ENCODE measurements around the gene MYOZ3.

MYOZ3 gene

GRCh38 chr5:150665044-150665443, 4.0 kb downstream of the MYOZ3 start:
- H3K9me3 ChIP-seq = no peaks in the 10 kb centered on the region
- peaks cover 4% of the 10 kb centered on the region; the same call in 1 of the 2 replicates for H3K36me3 ChIP-seq (replicated peaks)
- in situ Hi-C loops (cut with MboI; ENCODE audit: low sequenced_read_pairs) = loop anchor here (25.0 kb wide), 1 partner anchor 203 kb away; no protein-coding TSS in a partner anchor
- H3K27me3 ChIP-seq (ENCODE audit: low read depth) = no peaks in the 10 kb centered on the region
- DNase-seq (ENCODE audit: low spot score in 2 of 2) = no peak
- H3K4me3 ChIP-seq = no peak overlapping the region
- peaks cover 1% of the 10 kb centered on the region for H3K4me1 ChIP-seq

DNA sequence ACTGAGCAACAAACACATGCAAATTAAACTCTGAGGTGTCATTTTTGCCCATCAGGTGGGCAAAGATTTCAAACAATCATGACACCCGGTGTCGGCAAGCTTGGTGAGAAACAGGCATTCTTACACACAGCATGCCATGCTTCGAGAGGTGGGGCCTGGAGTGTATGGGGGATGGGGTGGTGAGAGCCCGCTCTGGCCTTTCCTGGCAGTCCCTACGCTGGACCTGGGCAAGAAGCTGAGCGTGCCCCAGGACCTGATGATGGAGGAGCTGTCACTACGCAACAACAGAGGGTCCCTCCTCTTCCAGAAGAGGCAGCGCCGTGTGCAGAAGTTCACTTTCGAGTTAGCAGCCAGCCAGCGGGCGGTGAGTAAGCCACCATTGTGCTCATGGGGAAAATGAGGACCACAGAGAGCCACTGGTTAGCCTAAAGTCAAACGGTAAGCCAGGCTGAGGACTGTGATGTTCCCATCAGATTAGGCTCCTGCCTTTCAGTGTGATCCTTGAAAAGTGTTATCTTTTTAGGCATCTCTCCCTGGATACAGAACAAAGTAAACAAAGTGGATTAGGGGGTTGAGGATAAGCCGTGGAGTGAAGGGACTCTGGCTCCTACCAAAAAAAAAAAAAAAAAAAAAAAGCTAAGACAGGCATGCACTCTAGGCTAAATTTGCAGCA, 9.4 kb downstream of the MYOZ3 start:
- Histone ChIP-seq H3K27me3 (ENCODE audit: low read depth) (no peaks in the 10 kb centered on the region), H3K4me3 (no peak overlapping the region), H3K9me3 (no peaks in the 10 kb centered on the region), H3K4me1 (peaks cover 18% of the 10 kb centered on the region), H3K36me3 (replicated peaks) (peaks cover 8% of the 10 kb centered on the region; the same call in 1 of the 2 replicates)
- peak; percentile 52 to 74 for DNase-seq (ENCODE audit: low spot score in 2 of 2)
- in situ Hi-C loops (cut with MboI; ENCODE audit: low sequenced_read_pairs) = loop anchor here (25.0 kb wide), 1 partner anchor 208 kb away; no protein-coding TSS in a partner anchor

GRCh38 chr5:150670948-150671310, 9.9 kb downstream of the MYOZ3 start:
- Histone ChIP-seq H3K27me3 (ENCODE audit: low read depth) (no peaks in the 10 kb centered on the region), H3K4me1 (peaks cover 18% of the 10 kb centered on the region), H3K36me3 (replicated peaks) (peaks cover 8% of the 10 kb centered on the region; the same call in 1 of the 2 replicates), H3K4me3 (peak overlapping the region; percentile 70), H3K9me3 (no peaks in the 10 kb centered on the region)
- no peak for DNase-seq (ENCODE audit: low spot score in 2 of 2)
- in situ Hi-C loops (cut with MboI; ENCODE audit: low sequenced_read_pairs) = loop anchor here (25.0 kb wide), 1 partner anchor 209 kb away; no protein-coding TSS in a partner anchor

DNA sequence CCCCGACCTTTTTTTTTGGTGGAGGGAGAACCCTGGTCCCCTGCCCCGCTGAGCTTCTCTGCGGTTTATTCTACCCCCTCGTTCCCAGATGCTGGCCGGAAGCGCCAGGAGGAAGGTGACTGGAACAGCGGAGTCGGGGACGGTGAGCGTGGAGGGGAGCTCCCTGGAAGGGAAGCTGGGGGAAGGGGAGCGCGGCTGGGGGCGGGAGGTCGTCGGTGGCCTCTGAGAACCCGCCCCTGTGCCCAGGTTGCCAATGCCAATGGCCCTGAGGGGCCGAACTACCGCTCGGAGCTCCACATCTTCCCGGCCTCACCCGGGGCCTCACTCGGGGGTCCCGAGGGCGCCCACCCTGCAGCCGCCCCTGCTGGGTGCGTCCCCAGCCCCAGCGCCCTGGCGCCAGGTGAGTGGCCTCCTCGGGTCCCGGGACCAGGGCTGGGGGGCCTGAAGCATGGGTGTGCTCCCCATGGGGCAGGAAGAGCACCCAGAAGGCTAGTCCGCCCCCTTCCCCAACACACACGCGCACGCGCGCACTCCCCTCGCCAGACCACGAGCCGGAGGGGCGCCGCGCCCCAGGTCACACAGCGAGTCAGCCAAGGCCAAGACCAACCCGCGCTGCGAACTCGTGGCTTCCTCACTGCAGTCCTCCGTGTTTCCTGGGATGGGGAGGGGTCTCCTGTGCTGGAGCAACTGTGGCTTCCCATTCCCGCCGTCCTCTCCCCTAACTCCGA, 10.6 kb downstream of the MYOZ3 start:
- H3K4me1 ChIP-seq = peaks cover 18% of the 10 kb centered on the region
- DNase-seq (ENCODE audit: low spot score in 2 of 2) = peak; percentile 22 to 64
- in situ Hi-C loops (cut with MboI; ENCODE audit: low sequenced_read_pairs) = loop anchor here (25.0 kb wide), 1 partner anchor 209 kb away; no protein-coding TSS in a partner anchor
- no peaks in the 10 kb centered on the region for H3K9me3 ChIP-seq
- peaks cover 8% of the 10 kb centered on the region; the same call in 1 of the 2 replicates for H3K36me3 ChIP-seq (replicated peaks)
- no peaks in the 10 kb centered on the region for H3K27me3 ChIP-seq (ENCODE audit: low read depth)
- H3K4me3 ChIP-seq = peak overlapping the region; percentile 70

DNA sequence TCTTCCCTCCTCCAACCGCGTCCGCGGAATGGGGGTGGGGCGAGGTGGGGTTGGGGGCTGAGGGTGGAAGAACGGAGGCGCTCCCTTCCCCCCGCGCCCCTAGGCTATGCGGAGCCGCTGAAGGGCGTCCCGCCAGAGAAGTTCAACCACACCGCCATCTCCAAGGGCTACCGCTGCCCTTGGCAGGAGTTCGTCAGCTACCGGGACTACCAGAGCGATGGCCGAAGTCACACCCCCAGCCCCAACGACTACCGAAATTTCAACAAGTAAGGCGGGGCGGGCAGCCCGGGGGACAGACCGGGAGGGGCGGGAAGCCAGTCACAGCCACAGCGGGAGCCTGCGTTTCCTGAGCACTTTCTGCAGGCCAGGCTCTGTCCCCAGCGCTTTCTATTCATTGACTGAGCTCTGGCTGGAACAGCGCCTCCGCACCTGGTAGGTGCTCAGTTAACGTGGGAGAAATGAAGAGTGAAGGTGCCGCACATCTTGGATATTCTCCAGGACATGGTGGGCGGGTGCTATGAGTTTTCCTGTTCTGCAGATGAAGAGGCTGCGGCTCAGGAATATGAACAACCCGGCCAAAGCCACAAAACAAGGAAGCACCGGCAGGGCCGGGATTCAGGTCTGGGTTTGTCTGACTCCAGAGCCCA, 11.3 kb downstream of the MYOZ3 start:
- peak overlapping the region; percentile 70 for H3K4me3 ChIP-seq

DNA sequence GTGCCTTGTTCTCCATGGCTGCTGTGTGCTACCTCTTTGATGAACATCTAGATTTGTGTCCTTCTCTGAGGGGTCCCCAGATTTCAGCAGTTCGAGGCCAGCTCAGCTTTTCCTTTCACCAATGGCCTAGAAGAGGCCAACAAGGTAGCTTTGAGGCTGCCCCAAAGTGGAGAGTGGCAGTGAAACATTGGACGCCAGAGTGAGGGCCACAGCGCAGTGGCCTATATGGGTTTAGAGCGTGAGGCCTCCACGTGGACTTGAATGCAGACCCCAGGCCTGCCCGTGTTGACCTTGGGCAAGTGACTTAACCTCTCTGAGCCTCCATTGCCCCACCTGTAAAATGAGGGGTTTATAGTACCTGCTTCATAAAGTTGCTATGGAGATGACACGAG, 11.8 kb downstream of the MYOZ3 start:
- Histone ChIP-seq H3K4me1 (peaks cover 18% of the 10 kb centered on the region), H3K4me3 (peak overlapping the region; percentile 70), H3K27me3 (ENCODE audit: low read depth) (no peaks in the 10 kb centered on the region), H3K9me3 (no peaks in the 10 kb centered on the region), H3K36me3 (replicated peaks) (peaks cover 8% of the 10 kb centered on the region)
- in situ Hi-C loops (cut with MboI; ENCODE audit: low sequenced_read_pairs) = loop anchor here (25.0 kb wide), 1 partner anchor 211 kb away; no protein-coding TSS in a partner anchor
- DNase-seq (ENCODE audit: low spot score in 2 of 2) = no peak

More for the DNA sequence above, 11.3 kb downstream of the MYOZ3 start:
- no peaks in the 10 kb centered on the region for H3K27me3 ChIP-seq (ENCODE audit: low read depth)
- H3K36me3 ChIP-seq (replicated peaks) = peaks cover 8% of the 10 kb centered on the region
- peak; percentile 53 to 81 for DNase-seq (ENCODE audit: low spot score in 2 of 2)
- peaks cover 18% of the 10 kb centered on the region for H3K4me1 ChIP-seq
- in situ Hi-C loops (cut with MboI; ENCODE audit: low sequenced_read_pairs) = loop anchor here (25.0 kb wide), 1 partner anchor 210 kb away; no protein-coding TSS in a partner anchor
- H3K9me3 ChIP-seq = no peaks in the 10 kb centered on the region

- peaks cover 6% of the 10 kb centered on the region for H3K36me3 ChIP-seq (replicated peaks)
- DNase-seq (ENCODE audit: low spot score in 2 of 2) = no peak
- H3K27me3 ChIP-seq (ENCODE audit: low read depth) = no peaks in the 10 kb centered on the region
- in situ Hi-C loops (cut with MboI; ENCODE audit: low sequenced_read_pairs) = loop anchor here (25.0 kb wide), 1 partner anchor 212 kb away; no protein-coding TSS in a partner anchor
- H3K4me1 ChIP-seq = peaks cover 18% of the 10 kb centered on the region
- no peaks in the 10 kb centered on the region for H3K9me3 ChIP-seq
- no peak overlapping the region for H3K4me3 ChIP-seq
Measured at GRCh38 chr5:150674341-150674821, 13.3 kb downstream of the MYOZ3 start.

DNA sequence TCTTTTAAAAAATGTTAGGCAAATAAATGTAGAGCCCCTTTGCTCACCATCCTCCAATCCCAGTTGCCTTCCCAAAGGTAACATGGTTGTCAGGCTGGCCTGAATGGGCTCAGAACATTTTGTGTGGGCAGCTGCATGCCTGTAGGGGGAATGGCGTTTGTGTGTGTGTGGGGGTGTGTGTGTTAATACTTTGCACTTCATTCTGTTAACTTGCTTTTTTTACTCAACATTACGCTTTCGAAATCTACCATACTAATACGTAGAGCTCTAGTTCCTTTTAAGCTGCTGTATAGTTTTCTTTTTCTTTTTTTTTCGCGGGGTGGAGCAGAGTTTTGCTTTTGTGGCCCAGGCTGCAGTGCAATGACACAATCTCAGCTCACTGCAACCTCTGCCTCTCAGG, 14.0 kb downstream of the MYOZ3 start:
- no peaks in the 10 kb centered on the region for H3K27me3 ChIP-seq (ENCODE audit: low read depth)
- no peak overlapping the region for H3K4me3 ChIP-seq
- in situ Hi-C loops (cut with MboI; ENCODE audit: low sequenced_read_pairs) = no loop called here
- no peaks in the 10 kb centered on the region for H3K9me3 ChIP-seq
- no peak for DNase-seq (ENCODE audit: low spot score in 2 of 2)
- H3K36me3 ChIP-seq (replicated peaks) = peaks cover 4% of the 10 kb centered on the region
- peaks cover 16% of the 10 kb centered on the region for H3K4me1 ChIP-seq

GRCh38 chr5:150676578-150676977, 15.5 kb downstream of the MYOZ3 start:
- Histone ChIP-seq H3K4me1 (peaks cover 9% of the 10 kb centered on the region), H3K9me3 (no peaks in the 10 kb centered on the region), H3K4me3 (no peak overlapping the region), H3K27me3 (ENCODE audit: low read depth) (no peaks in the 10 kb centered on the region), H3K36me3 (replicated peaks) (no peaks in the 10 kb centered on the region; the same call in none of the 2 replicates)
- no peak for DNase-seq (ENCODE audit: low spot score in 2 of 2)
- in situ Hi-C loops (cut with MboI; ENCODE audit: low sequenced_read_pairs) = no loop called here

GRCh38 chr5:150689120-150689519, 28.1 kb downstream of the MYOZ3 start:
- DNase-seq (ENCODE audit: low spot score in 2 of 2) = no peak
- no peaks in the 10 kb centered on the region; the same call in 1 of the 2 replicates for H3K4me1 ChIP-seq
- in situ Hi-C loops (cut with MboI; ENCODE audit: low sequenced_read_pairs) = no loop called here
- peaks cover 34% of the 10 kb centered on the region for H3K36me3 ChIP-seq (replicated peaks)
- no peaks in the 10 kb centered on the region for H3K9me3 ChIP-seq
- no peak overlapping the region for H3K4me3 ChIP-seq
- no peaks in the 10 kb centered on the region for H3K27me3 ChIP-seq (ENCODE audit: low read depth)

DNA sequence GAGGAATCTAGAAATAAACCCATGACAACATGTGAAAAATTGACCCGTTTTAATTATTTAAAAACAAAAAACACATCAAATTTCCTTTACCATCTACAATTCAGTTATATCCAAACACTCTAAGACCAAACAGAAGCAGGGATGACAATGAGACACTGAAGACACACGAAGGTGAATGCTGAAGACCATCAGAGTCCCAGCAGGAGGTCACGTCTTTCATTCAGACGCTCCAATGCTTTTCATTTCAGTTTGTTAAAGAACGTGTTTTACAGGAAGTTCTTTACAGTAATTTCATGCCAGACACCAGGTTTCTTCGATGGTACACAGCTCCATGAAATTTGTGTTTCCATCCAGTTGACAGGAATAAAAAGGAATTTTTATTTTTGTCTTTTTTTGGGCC, 29.7 kb downstream of the MYOZ3 start:
- H3K36me3 ChIP-seq (replicated peaks) = peaks cover 51% of the 10 kb centered on the region
- in situ Hi-C loops (cut with MboI; ENCODE audit: low sequenced_read_pairs) = no loop called here
- no peak for DNase-seq (ENCODE audit: low spot score in 2 of 2)

GRCh38 chr5:150692276-150692675, 31.2 kb downstream of the MYOZ3 start:
- in situ Hi-C loops (cut with MboI; ENCODE audit: low sequenced_read_pairs) = no loop called here
- Histone ChIP-seq H3K27me3 (ENCODE audit: low read depth) (no peaks in the 10 kb centered on the region), H3K36me3 (replicated peaks) (peaks cover 66% of the 10 kb centered on the region), H3K4me3 (no peak overlapping the region), H3K4me1 (no peaks in the 10 kb centered on the region; the same call in 1 of the 2 replicates), H3K9me3 (no peaks in the 10 kb centered on the region)
- DNase-seq (ENCODE audit: low spot score in 2 of 2) = no peak

More for the DNA sequence above, 29.7 kb downstream of the MYOZ3 start:
- Histone ChIP-seq H3K27me3 (ENCODE audit: low read depth) (no peaks in the 10 kb centered on the region), H3K4me3 (no peak overlapping the region), H3K4me1 (no peaks in the 10 kb centered on the region; the same call in 1 of the 2 replicates), H3K9me3 (no peaks in the 10 kb centered on the region)

- H3K36me3 ChIP-seq (replicated peaks) = peaks cover 83% of the 10 kb centered on the region
- no peaks in the 10 kb centered on the region for H3K9me3 ChIP-seq
Measured at GRCh38 chr5:150694612-150695011, 33.6 kb downstream of the MYOZ3 start.

More at GRCh38 chr5:150694612-150695011, 33.6 kb downstream of the MYOZ3 start:
- no peak for DNase-seq (ENCODE audit: low spot score in 2 of 2)
- in situ Hi-C loops (cut with MboI; ENCODE audit: low sequenced_read_pairs) = no loop called here
- peaks cover 5% of the 10 kb centered on the region; the same call in 1 of the 2 replicates for H3K4me1 ChIP-seq
- no peak overlapping the region for H3K4me3 ChIP-seq
- H3K27me3 ChIP-seq (ENCODE audit: low read depth) = no peaks in the 10 kb centered on the region
